Karpas-422 (cell line): Measurements from ENCODE around the gene SAMMSON. TPM values are rescaled to one million over a fixed set of nuclear protein-coding genes. Genes with fewer than 3 reads are reported as not detected.

ENCODE experiments used
- DNase-seq: peaks from one replicate; pipeline ENCODE4 v3.0.0-alpha.2; 2015
- H2AFZ ChIP-seq: fragments of 200-600 bp; sonication (generic); 2 replicates; pipeline ENCODE4 v1.6.1; 2014; ENCODE audit warnings: antibody characterized with exemption, low read length, mixed read lengths
- H3K27ac ChIP-seq: fragments of 200-600 bp; sonication (generic); 2 replicates; pipeline ENCODE4 v1.5.1; 2014; ENCODE audit warnings: mild to moderate bottlenecking, low read length, moderate library complexity
- H3K27me3 ChIP-seq: fragments of 200-600 bp; sonication (generic); 2 replicates; pipeline ENCODE4 v1.6.1; 2014; ENCODE audit warnings: low read length, mixed read lengths
- H3K36me3 ChIP-seq: fragments of 200-600 bp; sonication (generic); 2 replicates; pipeline ENCODE4 v1.6.1; 2014; ENCODE audit warnings: low read length, mixed read lengths; ENCODE audit not compliant: insufficient read depth
- H3K4me1 ChIP-seq: fragments of 200-600 bp; sonication (generic); 2 replicates; pipeline ENCODE4 v1.6.1; 2014; ENCODE audit warnings: mild to moderate bottlenecking, low read length, mixed read lengths
- H3K4me2 ChIP-seq: fragments of 200-600 bp; sonication (generic); 2 replicates; pipeline ENCODE4 v1.6.1; 2014; ENCODE audit warnings: low read length, low read depth, mild to moderate bottlenecking; ENCODE audit not compliant: poor library complexity, severe bottlenecking
- H3K4me3 ChIP-seq: fragments of 200-600 bp; sonication (generic); 2 replicates; pipeline ENCODE4 v1.5.1; 2014; ENCODE audit warnings: mild to moderate bottlenecking, antibody characterized with exemption, low read length, mixed read lengths
- H3K79me2 ChIP-seq: fragments of 200-600 bp; sonication (generic); 2 replicates; pipeline ENCODE4 v1.6.1; 2014; ENCODE audit warnings: mild to moderate bottlenecking, low read length, mixed read lengths
- H3K9ac ChIP-seq: fragments of 200-600 bp; sonication (generic); 2 replicates; pipeline ENCODE4 v1.6.0; 2014; ENCODE audit warnings: low read length
- H3K9me2 ChIP-seq: fragments of 200-600 bp; sonication (generic), shearing (Covaris generic); replicated peaks from 2 replicates; pipeline ENCODE4 v1.6.0; 2014; ENCODE audit warnings: mild to moderate bottlenecking, low read length, moderate library complexity; ENCODE audit not compliant: insufficient read depth
- H3K9me3 ChIP-seq: fragments of 300-700, 200-600 bp; sonication (generic); 2 replicates; pipeline ENCODE4 v1.6.1; 2014; ENCODE audit warnings: low read length, mixed read lengths
- H4K20me1 ChIP-seq: fragments of 200-600 bp; sonication (generic); 2 replicates; pipeline ENCODE4 v1.6.1; 2014; ENCODE audit warnings: mild to moderate bottlenecking, antibody characterized with exemption, low read length, low read depth; ENCODE audit not compliant: insufficient read depth
- total RNA-seq: library from RNA; depleted of rRNA; stranded (reverse); fragments of >200 nt; shearing (Covaris generic); gene quantifications from 2 replicates; pipeline ENCODE4 v1.2.3, GENCODE V29; 2014; ENCODE audit warnings: low replicate concordance

The SAMMSON gene
- total RNA-seq, 1 experiment from 2014 or later, result not detected

DNA sequence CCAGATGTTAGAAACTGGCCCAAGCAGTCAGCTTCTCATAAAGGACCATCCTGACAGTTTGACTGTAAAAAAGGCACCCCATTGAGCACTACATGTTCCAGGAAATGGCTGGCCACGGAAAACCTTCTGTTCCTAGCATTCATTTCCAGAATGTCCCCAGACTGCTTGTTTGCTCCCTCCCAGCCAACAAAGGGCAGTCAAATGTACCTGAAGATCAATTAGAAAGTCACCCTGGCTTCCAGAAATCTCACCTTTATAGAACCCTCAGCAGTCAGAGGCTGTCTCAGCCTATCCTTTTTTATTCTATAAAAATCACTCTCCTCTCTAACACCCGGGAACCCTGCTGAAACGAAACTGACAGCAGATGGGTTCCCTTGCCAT is 784 bp upstream of the SAMMSON start:
- Histone ChIP-seq H3K9me3 (no peaks in the 10 kb centered on the region), H4K20me1 (no peaks in the 10 kb centered on the region), H3K27me3 (no peaks in the 10 kb centered on the region), H3K79me2 (no peaks in the 10 kb centered on the region), H3K36me3 (no peaks in the 10 kb centered on the region), H2AFZ (no peak overlapping the region), H3K9me2 (no peaks in the 10 kb centered on the region), H3K4me3 (no peak overlapping the region), H3K4me1 (no peaks in the 10 kb centered on the region), H3K9ac (no peak overlapping the region), H3K4me2 (no peak overlapping the region), H3K27ac (no peak overlapping the region)
- no peak for DNase-seq

DNA sequence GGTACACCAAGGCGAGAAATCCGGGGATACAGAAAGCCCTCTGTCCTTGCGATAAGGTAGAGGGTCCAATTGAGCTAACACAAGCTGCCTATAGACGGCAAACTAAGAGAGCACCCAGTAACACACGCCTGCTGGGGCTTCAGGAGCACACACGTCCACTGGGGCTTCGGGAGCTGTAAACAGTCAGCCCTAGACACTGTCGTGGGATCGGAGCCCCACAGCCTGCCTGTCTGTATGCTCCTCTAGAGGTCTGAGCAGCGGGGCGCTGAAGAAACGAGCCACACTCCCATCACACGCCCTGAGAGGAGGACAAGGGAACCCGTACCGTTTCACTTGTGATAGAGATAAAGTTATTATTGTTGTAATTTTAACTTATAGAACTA is 486 bp downstream of the SAMMSON start:
- no peak overlapping the region for H3K9ac ChIP-seq
- no peaks in the 10 kb centered on the region for H3K4me1 ChIP-seq
- H2AFZ ChIP-seq, result no peak overlapping the region
- H3K9me3 ChIP-seq, result no peaks in the 10 kb centered on the region
- H4K20me1 ChIP-seq, result no peaks in the 10 kb centered on the region
- no peak for DNase-seq
- no peaks in the 10 kb centered on the region for H3K79me2 ChIP-seq
- no peaks in the 10 kb centered on the region for H3K9me2 ChIP-seq
- H3K27ac ChIP-seq, result no peak overlapping the region
- H3K4me2 ChIP-seq, result no peak overlapping the region
- no peak overlapping the region for H3K4me3 ChIP-seq
- no peaks in the 10 kb centered on the region for H3K27me3 ChIP-seq
- H3K36me3 ChIP-seq, result no peaks in the 10 kb centered on the region

DNA sequence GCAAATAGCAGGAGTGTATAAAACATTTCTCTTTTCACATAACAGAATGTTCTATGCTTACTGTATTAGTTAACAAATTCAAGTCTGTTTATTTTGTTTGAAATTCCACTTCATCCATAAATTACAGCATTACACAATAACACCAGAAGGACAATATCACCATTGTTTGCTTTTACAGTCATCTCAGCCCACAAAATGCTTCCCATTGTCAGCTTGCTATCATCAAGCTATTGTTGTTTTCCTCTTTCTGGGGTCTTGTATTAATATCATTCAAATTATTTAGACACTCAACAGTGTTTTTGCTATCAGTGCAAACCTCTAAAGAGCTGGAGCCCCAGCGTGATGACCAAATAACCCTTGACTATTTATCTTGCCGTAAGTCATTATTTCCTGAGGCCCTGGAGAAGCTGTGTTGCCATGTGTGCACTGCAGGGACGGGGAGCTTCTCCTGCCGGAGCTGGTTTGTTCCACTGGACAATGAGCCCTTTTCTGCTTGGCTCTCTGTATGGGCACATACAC is 1.1 kb downstream of the SAMMSON start:
- Histone ChIP-seq H3K4me2 (no peak overlapping the region), H4K20me1 (no peaks in the 10 kb centered on the region)

DNA sequence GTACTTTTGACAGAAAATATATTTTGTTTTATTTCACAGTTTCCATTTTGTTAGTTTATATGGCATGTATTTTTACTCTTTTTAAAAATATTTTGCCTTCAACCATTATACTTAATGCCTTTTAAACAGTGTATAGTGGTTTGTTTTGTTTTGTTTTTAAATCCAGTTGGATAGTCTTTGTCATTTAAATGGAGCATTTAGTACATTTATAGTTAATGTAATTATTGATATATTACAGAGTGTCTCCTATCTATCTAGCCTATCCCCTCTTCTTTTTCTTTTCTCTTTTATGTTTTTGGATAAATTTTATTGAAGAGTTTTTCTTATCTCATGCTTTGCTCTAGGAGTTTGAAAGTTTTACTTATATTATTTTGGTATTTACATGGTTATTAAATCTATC is 3.6 kb downstream of the SAMMSON start:
- no peaks in the 10 kb centered on the region for H3K27me3 ChIP-seq
- no peak overlapping the region for H3K27ac ChIP-seq
- H3K36me3 ChIP-seq, result no peaks in the 10 kb centered on the region
- no peaks in the 10 kb centered on the region for H3K9me2 ChIP-seq
- H3K4me1 ChIP-seq, result no peaks in the 10 kb centered on the region
- no peaks in the 10 kb centered on the region for H3K9me3 ChIP-seq
- H3K4me3 ChIP-seq, result no peak overlapping the region
- H3K79me2 ChIP-seq, result no peaks in the 10 kb centered on the region
- no peak overlapping the region for H3K9ac ChIP-seq
- no peak overlapping the region for H3K4me2 ChIP-seq
- no peak overlapping the region for H2AFZ ChIP-seq
- H4K20me1 ChIP-seq, result no peaks in the 10 kb centered on the region
- DNase-seq, result no peak

More for the DNA sequence above, 1.1 kb downstream of the SAMMSON start:
- Histone ChIP-seq H3K27me3 (no peaks in the 10 kb centered on the region), H3K9me3 (no peaks in the 10 kb centered on the region), H3K79me2 (no peaks in the 10 kb centered on the region), H2AFZ (no peak overlapping the region), H3K4me3 (no peak overlapping the region), H3K9me2 (no peaks in the 10 kb centered on the region), H3K27ac (no peak overlapping the region), H3K4me1 (no peaks in the 10 kb centered on the region), H3K9ac (no peak overlapping the region), H3K36me3 (no peaks in the 10 kb centered on the region)
- DNase-seq, result no peak

DNA sequence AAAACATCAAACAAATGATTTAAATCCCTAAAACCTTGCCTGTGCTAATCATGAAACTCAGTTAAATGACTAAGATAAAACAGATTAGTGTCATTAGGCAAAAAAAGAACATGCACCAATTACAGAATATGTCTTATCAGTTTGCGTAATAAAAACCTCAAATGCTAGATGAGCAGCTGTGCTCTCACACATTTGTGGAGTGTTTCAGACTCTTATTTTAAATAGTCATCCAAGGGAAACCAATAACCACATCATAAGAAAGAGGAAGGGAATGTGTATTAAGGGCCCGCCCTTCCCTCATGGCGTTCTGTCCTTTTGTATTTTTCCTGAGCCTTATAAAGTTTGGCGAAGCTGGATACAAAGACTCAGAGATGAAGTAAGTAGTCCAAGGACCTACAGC is 6.6 kb downstream of the SAMMSON start:
- Histone ChIP-seq H3K9me2 (no peaks in the 10 kb centered on the region), H2AFZ (no peak overlapping the region), H3K27ac (no peak overlapping the region), H3K9ac (no peak overlapping the region), H3K79me2 (no peaks in the 10 kb centered on the region), H3K27me3 (no peaks in the 10 kb centered on the region), H3K36me3 (no peaks in the 10 kb centered on the region), H3K4me2 (no peak overlapping the region), H4K20me1 (no peaks in the 10 kb centered on the region), H3K9me3 (no peaks in the 10 kb centered on the region), H3K4me3 (no peak overlapping the region), H3K4me1 (no peaks in the 10 kb centered on the region)
- DNase-seq, result no peak

DNA sequence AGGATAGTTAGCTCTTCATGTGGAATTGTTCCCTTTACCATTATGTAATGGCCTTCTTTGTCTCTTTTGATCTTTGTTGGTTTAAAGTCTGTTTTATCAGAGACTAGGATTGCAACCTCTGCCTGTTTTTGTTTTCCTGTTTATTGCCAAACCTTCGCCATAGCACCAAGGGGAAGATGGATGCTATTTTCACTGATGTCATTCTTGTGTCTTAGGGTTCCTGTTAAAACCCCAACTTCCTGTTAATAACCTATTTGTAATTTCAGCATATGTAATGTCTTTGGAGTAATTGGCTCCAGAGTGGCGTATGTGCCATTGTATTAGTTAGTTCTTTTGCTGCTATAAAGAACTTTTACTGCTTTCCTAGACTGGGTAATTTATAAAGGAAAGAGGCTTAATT is 10.8 kb downstream of the SAMMSON start:
- H4K20me1 ChIP-seq, result no peaks in the 10 kb centered on the region
- H3K27ac ChIP-seq, result no peak overlapping the region
- H3K9ac ChIP-seq, result no peak overlapping the region
- H3K27me3 ChIP-seq, result no peaks in the 10 kb centered on the region
- no peak overlapping the region for H2AFZ ChIP-seq
- DNase-seq, result no peak
- H3K79me2 ChIP-seq, result no peaks in the 10 kb centered on the region
- H3K4me3 ChIP-seq, result no peak overlapping the region
- H3K4me2 ChIP-seq, result no peak overlapping the region
- no peaks in the 10 kb centered on the region for H3K4me1 ChIP-seq
- H3K9me2 ChIP-seq, result no peaks in the 10 kb centered on the region
- H3K36me3 ChIP-seq, result no peaks in the 10 kb centered on the region
- H3K9me3 ChIP-seq, result no peaks in the 10 kb centered on the region

DNA sequence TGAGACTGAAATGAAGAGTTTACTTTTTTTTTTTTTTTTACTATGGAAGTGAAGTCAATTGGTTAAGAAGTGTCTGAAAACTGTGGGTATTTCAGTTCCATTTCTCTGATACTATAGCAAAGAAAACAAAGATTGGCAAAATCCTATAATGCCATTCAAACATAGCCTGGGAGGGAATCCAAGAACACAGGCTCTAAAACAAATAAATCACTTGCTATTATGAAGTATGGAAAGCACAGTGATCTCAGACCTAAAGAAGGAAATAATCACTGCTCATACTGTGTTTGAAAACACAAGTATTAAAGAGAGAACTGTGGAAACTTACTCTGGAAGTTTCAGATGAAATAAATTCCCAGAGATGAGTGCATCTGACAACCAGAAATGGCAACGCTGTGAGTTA is 12.0 kb downstream of the SAMMSON start:
- Histone ChIP-seq H3K9me2 (no peaks in the 10 kb centered on the region), H3K36me3 (no peaks in the 10 kb centered on the region), H3K27me3 (no peaks in the 10 kb centered on the region), H2AFZ (no peak overlapping the region), H3K4me2 (no peak overlapping the region), H3K9ac (no peak overlapping the region), H3K4me1 (no peaks in the 10 kb centered on the region), H3K9me3 (no peaks in the 10 kb centered on the region), H3K27ac (no peak overlapping the region), H4K20me1 (no peaks in the 10 kb centered on the region), H3K4me3 (no peak overlapping the region), H3K79me2 (no peaks in the 10 kb centered on the region)
- DNase-seq, result no peak

DNA sequence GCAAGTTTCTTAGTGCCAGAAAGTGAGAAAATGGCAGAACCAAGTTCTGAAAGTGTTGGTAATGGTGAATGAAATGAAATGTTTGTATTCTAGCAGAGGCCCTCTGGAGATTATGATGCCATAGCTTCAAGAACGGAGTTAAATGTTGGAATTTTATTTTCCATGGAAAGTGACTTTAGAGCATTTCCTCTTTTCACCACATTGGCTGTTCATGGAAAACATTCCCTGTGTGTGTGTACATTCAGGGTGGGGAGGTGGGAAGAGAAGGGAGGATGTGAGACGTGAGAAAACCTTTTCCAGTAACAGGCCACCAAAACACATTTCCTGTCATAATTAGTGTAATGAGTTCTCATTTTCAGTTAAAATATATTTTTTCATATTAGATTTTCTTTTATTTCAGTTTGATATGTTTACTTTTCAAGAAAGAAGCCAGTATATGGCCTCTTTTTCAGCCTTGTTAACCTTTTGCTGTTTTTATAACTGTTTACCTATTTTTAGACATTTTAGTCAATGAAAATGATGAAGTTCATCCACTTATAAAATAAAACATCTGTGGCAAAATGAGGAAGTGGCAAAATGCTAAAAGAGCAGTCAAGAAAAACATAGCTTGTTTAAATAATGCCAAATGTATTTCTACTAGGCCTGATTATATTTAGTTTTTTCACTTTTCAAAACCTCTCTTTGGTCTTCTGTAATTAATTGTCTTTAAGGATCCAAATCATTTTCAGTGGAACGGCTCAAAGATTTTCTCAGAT is 21.6 kb downstream of the SAMMSON start:
- Histone ChIP-seq H3K9me3 (no peaks in the 10 kb centered on the region), H3K9me2 (no peaks in the 10 kb centered on the region)
- no peak for DNase-seq

More for the DNA sequence above, 21.6 kb downstream of the SAMMSON start:
- no peaks in the 10 kb centered on the region for H3K27me3 ChIP-seq
- H3K4me3 ChIP-seq, result no peak overlapping the region
- no peaks in the 10 kb centered on the region for H3K36me3 ChIP-seq
- no peak overlapping the region for H3K4me2 ChIP-seq
- no peak overlapping the region for H3K9ac ChIP-seq
- H3K79me2 ChIP-seq, result no peaks in the 10 kb centered on the region
- H2AFZ ChIP-seq, result no peak overlapping the region
- H3K4me1 ChIP-seq, result peaks cover 8% of the 10 kb centered on the region
- H4K20me1 ChIP-seq, result no peaks in the 10 kb centered on the region
- no peak overlapping the region for H3K27ac ChIP-seq
